Purkinje cell (primary cell): ENCODE results near the gene AKR1A1. TPM values are rescaled to one million over a fixed set of nuclear protein-coding genes. Genes with fewer than 3 reads are reported as not detected.

Source experiments
- polyA plus RNA-seq: library from polyadenylated mRNA; unstranded; fragments of >200 nt; fragmentation: Nextera tagmentation; gene quantifications from 2 replicates; pipeline ENCODE4 v1.2.1, GENCODE V29; 2014

The AKR1A1 gene
- polyA plus RNA-seq = 41.7 TPM in 2 replicates

DNA sequence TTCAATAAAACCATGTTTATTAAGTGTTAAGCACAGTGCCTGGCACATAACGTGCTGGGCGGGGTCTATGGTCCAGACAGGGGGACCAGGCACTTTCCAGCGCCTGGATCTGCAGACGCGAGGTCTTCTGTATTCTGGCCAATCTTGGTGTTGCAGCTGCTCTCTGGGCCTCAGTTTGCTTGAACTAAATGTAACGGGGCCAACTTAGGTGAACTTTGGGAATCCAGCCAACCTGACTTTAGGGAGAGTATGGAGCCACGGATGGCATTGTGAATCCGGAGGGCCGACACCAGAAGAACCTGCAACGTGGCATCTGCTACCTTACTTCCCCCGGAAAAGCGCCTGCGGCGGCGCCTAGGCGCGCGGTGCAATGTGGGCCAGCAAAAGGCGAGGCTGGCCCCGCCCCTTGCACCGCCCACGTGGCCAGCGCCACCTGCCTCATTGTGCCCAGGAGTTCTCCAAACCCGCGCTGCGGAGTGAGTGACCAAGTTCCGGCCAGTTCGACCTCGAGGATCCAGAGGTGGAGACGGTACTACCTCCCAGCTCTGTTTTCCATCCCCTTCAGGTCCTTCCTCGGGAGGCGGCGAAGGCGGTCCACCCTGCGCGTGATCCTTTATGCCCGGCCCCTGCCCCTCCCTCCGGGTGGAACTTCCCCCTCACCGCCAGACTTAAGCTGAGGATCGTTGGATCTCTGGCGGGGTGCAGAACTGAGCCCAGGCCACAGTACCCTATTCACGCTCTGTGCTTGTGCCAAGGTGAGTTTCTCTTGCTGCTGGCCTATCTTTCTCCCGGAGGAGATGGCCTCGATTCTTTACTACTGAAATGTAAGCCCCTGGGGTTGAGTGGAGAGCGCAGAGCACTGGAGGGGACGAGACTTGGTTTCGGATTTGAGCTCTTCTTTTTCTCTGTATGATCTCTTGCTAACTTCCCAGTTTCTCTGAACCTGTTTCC is at the start of gene AKR1A1:
TSS of gene AKR1A1 (plus strand) at position 426 of the 951 bp plus-strand sequence. CDS start 10,969 bp downstream, outside the sequence.

DNA sequence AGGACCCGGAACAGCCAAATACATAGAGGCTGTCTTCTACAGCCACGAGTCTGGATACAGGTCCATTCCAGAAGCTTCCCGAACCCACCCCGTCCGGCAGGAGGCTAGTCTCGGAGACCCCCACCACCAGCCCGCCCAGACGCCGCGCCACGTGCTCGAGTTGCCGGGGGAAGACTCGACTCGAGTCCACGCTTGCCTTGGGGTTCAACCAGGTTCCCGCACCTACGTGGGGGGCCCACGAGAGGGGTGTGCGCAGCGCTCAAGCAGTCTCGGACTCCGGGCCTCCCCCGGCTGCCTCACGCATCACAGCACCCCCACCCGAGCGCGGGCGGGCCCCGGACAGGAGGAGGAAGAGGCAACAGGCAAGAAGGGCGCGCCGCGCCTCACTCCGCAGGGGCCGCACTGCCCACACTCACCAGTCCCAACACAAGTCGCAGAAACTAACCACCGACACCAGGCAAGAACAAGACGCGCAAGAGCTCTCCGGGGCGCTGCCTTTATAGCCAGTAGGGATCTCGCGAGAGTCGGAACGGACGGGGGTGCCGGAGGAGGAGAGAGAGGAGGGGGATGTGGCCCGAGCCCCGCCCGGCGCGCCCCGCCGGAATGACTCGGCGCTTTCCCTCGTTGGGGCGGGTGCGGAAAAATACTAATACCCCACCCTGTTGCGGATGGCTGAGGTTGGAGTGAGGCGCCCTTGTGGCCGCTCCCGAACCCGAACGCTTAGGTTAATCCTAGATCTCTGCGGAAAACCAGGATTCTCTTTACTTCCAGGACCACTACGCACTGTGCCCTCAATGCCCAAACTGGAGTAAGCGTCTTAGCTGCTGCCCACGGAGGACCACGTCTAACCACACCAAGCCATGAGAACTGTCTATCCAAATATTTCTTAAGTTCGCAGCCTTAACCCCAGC is 29.0 kb upstream of the AKR1A1 start, which contains the start of gene PRDX1:
TSS of gene PRDX1 (minus strand) at position 472 of the 911 bp plus-strand sequence. CDS start 2,841 bp downstream, outside the sequence.

DNA sequence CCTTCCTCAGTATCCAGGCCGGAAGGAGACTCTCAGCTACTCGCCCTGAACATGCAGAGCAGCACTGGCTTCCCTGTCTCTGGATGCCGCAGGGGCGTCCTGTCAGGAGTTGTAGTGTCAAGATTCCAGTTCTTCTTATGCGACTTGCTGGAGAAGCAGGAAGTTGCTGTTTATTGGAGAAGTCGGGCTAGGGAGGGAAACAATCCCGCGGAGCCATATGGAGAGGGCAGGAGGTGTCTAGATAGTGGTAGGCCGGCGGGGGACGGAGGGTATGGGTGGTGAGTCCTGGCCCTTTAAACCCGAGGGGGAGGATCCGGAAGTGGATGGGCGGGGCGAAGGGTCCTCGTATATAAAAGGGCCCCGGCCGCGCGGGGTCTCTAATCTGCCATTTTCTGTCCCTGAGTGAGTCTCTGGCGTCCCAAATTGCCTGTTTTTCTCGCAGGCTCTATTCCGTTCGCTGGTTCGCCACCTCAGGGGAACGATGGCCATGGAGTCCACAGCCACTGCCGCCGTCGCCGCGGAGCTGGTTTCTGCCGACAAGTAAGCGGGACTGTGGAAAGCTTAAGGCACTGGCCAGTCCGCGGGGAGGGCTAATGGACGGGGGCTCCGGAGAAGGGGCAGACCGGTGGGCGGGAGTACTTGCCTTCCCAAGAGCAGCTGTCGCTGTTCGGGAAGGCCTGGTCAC is 33.2 kb downstream of the AKR1A1 start, which contains the start of gene NASP:
TSS of gene NASP (plus strand) at position 376 of the 685 bp plus-strand sequence. CDS start at position 482, 106 bp downstream.

Other genes with a start within 250 kb of the AKR1A1 start
- not detected in 2 replicates for gene HPDL, start 223.9 kb upstream of the AKR1A1 start, polyA plus RNA-seq
- gene TOE1, start 210.7 kb upstream of the AKR1A1 start, polyA plus RNA-seq = 2.1 and 3.7 TPM in 2 replicates
- 3.0 and 7.8 TPM in 2 replicates for gene MUTYH, start 210.4 kb upstream of the AKR1A1 start, polyA plus RNA-seq
- 0.27 and 1.2 TPM in 2 replicates for gene TESK2, start 59.7 kb upstream of the AKR1A1 start, polyA plus RNA-seq
- gene CCDC163, start 50.8 kb upstream of the AKR1A1 start, polyA plus RNA-seq = 0.56 and 1.6 TPM in 2 replicates
- 4.0 TPM in 2 replicates for gene MMACHC, start 50.5 kb upstream of the AKR1A1 start, polyA plus RNA-seq
- 247 and 326 TPM in 2 replicates for gene PRDX1, start 28.9 kb upstream of the AKR1A1 start, polyA plus RNA-seq
- 17.1 and 34.7 TPM in 2 replicates for gene NASP, start 33.2 kb downstream of the AKR1A1 start, polyA plus RNA-seq
- gene CCDC17, start 73.2 kb downstream of the AKR1A1 start, polyA plus RNA-seq = not detected in 2 replicates
- 13.8 and 27.9 TPM in 2 replicates for gene GPBP1L1, start 135.7 kb downstream of the AKR1A1 start, polyA plus RNA-seq
- 25.8 and 63.7 TPM in 2 replicates for gene TMEM69, start 137.4 kb downstream of the AKR1A1 start, polyA plus RNA-seq
- 0.53 and 2.5 TPM in 2 replicates for gene IPP, start 199.8 kb downstream of the AKR1A1 start, polyA plus RNA-seq